MG63 (cell line): ENCODE data around the gene STRADA. TPM values are rescaled to one million over a fixed set of nuclear protein-coding genes. Genes with fewer than 3 reads are reported as not detected.

Experiments used
- DNase-seq: peaks from one replicate; pipeline ENCODE4 v3.0.0-alpha.2; 2020
- H3K27me3 ChIP-seq: fragments of 250-450 bp; sonication (Bioruptor Pico); 2 replicates; pipeline ENCODE4 v1.5.1; 2020; ENCODE audit warnings: mild to moderate bottlenecking, moderate library complexity
- H3K36me3 ChIP-seq: fragments of 250-450 bp; sonication (Bioruptor Pico); 2 replicates; pipeline ENCODE4 v1.5.1; 2020; ENCODE audit warnings: mild to moderate bottlenecking, moderate library complexity
- H3K4me3 ChIP-seq: fragments of 250-450 bp; sonication (Bioruptor Pico); 2 replicates; pipeline ENCODE4 v1.5.1; 2020; ENCODE audit warnings: mild to moderate bottlenecking, moderate library complexity
- H3K9me3 ChIP-seq: fragments of 250-450 bp; sonication (Bioruptor Pico); 2 replicates; pipeline ENCODE4 v1.5.1; 2020; ENCODE audit warnings: mild to moderate bottlenecking, moderate library complexity
- total RNA-seq: library from RNA; depleted of rRNA; stranded (reverse); fragments of >200 nt; shearing (Covaris generic); gene quantifications from 2 replicates; pipeline ENCODE4 v1.2.3, GENCODE V29; 2014; ENCODE audit warnings: low replicate concordance

STRADA gene
- total RNA-seq, 1 experiment from 2014 or later, result 18.7 TPM

GRCh38 chr17:63697341-63698286 lies 44.0 kb downstream of the STRADA start:
- no peak for DNase-seq
- Histone ChIP-seq H3K4me3 (no peak overlapping the region), H3K9me3 (no peaks in the 10 kb centered on the region), H3K36me3 (0 out of 2 replicates have a peak, but pooled peaks cover 7% of the 10 kb centered on the region), H3K27me3 (no peaks in the 10 kb centered on the region)

GRCh38 chr17:63696381-63696961 lies 45.1 kb downstream of the STRADA start:
- peaks cover 10% of the 10 kb centered on the region; the same call in 1 of the 2 replicates for H3K36me3 ChIP-seq
- H3K27me3 ChIP-seq, result no peaks in the 10 kb centered on the region
- H3K9me3 ChIP-seq, result no peaks in the 10 kb centered on the region
- no peak overlapping the region for H3K4me3 ChIP-seq
- DNase-seq, result peak; percentile 35

DNA sequence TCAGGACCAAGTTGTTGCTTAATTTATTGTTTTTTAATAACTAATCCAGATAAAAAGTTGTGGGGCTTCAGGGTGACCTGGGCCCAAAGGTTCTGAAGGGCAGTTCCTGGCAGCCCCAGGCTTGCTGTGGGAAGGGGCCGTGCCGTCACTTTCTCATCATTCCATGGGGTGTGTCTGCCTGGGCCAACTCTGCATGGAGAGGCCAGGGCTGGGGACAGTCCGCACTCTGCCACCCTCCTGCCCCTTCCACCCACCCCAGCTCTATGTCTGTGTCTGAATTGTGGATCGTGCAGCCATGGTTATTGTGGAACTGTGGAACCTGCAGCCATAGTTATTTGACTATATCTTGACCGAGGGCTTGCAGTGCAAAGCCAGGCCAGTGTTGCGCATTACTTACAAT lies 45.7 kb downstream of the STRADA start:
- H3K27me3 ChIP-seq, result no peaks in the 10 kb centered on the region
- no peak overlapping the region for H3K4me3 ChIP-seq
- peaks cover 11% of the 10 kb centered on the region; the same call in 1 of the 2 replicates for H3K36me3 ChIP-seq
- no peak for DNase-seq
- no peaks in the 10 kb centered on the region for H3K9me3 ChIP-seq

DNA sequence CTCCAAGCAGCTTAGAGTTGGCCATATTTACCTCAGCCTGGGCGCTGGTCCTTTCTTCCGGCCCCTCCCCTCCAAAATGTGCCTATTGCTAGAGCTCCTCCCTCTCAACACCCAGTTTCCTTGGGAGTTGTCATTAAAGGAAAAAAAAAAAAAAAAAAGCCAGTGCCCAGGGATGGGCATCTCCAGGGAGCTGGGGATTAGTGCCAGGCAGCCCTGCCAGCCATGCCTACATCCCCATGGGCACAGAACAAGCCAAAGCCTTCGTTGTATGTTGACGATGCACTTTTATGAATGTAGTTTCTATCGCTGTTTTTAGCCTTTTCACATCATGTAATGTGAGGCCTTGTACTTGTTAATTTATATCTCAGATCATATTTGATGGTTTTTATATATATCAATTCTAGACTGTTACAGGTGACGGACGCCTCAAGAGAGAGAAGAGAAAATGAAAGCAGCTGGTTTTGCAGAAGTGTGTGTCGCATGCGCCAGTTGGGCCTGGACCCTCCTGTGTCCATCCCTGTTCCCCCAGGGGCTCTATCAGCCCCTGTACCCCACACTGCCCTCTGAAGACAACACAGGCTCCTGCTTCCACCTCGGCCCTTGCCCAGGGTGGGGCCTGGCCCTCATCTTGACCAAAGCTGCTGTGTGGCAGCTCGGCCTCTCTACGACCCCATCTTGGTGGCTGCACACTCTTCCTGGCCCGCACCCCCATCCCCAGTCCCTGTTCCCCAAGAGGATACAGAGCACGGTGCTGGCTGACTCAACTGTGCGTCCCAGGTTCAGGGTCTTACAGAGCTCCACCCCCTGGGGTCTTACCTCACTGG lies 46.4 kb downstream of the STRADA start:
- H3K4me3 ChIP-seq, result no peak overlapping the region
- H3K36me3 ChIP-seq, result peaks cover 14% of the 10 kb centered on the region; the same call in 1 of the 2 replicates
- no peaks in the 10 kb centered on the region for H3K27me3 ChIP-seq
- H3K9me3 ChIP-seq, result no peaks in the 10 kb centered on the region
- no peak for DNase-seq

GRCh38 chr17:63694229-63694949 lies 47.2 kb downstream of the STRADA start:
- Histone ChIP-seq H3K36me3 (peaks cover 16% of the 10 kb centered on the region; the same call in 1 of the 2 replicates), H3K9me3 (no peaks in the 10 kb centered on the region)
- DNase-seq, result no peak

GRCh38 chr17:63693411-63694113 lies 48.0 kb downstream of the STRADA start:
- no peaks in the 10 kb centered on the region for H3K27me3 ChIP-seq
- DNase-seq, result no peak
- H3K4me3 ChIP-seq, result no peak overlapping the region
- peaks cover 17% of the 10 kb centered on the region for H3K36me3 ChIP-seq
- no peaks in the 10 kb centered on the region for H3K9me3 ChIP-seq

More at GRCh38 chr17:63694229-63694949, 47.2 kb downstream of the STRADA start:
- H3K27me3 ChIP-seq, result no peaks in the 10 kb centered on the region
- H3K4me3 ChIP-seq, result no peak overlapping the region

DNA sequence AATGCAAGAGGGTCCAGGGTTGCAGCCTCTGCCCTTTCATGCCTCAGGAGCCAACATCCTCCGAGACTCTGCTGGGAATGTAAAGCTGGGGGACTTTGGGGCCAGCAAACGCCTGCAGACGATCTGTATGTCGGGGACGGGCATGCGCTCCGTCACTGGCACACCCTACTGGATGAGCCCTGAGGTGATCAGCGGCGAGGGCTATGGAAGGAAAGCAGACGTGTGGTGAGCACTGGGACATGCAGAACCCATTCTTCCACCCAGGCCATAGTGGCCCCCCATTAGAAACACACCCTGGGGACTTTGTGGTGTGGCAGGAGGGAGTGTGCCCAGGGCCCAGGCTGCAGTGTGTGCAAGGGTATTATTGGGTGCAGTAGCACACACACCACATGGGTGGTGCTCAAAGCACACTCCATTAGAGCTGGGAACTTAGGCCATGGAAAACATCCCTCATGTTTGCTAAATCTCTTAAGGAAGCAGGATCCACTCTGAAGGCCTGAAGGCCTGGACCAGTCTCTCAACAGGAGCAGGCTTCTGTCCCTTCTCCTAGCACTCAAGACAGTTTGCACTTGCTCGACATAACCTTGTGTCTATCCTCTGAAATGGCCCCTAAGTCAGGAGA lies 49.3 kb downstream of the STRADA start:
- DNase-seq, result no peak
- Histone ChIP-seq H3K27me3 (no peaks in the 10 kb centered on the region), H3K36me3 (peaks cover 20% of the 10 kb centered on the region), H3K4me3 (no peak overlapping the region), H3K9me3 (no peaks in the 10 kb centered on the region)

DNA sequence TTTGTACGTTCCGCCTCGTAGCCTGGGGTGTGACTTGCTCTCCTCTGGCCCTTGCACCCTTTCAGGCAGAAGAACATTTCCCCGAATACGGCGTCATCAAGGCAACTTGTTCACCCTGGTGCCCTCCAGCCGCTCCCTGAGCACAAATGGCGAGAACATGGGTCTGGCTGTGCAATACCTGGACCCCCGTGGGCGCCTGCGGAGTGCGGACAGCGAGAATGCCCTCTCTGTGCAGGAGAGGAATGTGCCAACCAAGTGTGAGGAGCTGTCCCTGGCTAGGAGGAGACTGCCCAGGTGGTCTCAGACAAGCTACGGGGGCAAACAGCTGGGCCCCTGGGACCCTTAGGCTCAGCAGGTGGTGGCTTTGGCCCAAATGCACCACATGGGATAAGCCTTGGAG lies 52.1 kb downstream of the STRADA start:
- no peak for DNase-seq
- Histone ChIP-seq H3K9me3 (no peaks in the 10 kb centered on the region), H3K27me3 (no peaks in the 10 kb centered on the region), H3K4me3 (no peak overlapping the region), H3K36me3 (peaks cover 26% of the 10 kb centered on the region)

DNA sequence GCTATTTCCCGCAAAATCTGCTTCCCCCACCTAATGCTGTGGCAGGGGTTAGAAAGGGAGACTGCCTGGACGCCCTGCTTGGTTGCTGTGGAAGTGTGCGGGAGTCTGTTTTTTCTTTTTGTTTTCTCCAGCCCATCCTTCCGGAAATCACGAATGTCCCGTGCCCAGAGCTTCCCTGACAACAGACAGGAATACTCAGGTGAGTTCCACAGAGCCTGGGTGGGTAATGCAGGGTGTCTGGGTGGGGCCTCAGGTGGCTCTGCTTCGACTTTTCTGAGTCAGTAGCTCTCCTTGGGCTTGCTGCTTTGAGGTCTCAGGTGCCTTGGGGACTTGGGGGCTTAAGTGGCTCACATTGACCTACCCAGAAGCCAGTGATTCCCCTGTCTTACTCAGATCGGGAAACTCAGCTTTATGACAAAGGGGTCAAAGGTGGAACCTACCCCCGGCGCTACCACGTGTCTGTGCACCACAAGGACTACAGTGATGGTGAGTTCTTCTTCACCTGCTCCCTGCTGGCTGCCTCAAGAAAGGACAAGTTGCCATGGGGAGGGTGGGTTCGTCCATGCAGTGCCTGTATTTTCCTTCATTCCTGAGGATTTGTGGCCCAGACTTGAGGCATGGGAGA lies 53.1 kb downstream of the STRADA start:
- no peak for DNase-seq
- Histone ChIP-seq H3K27me3 (no peaks in the 10 kb centered on the region), H3K9me3 (no peaks in the 10 kb centered on the region), H3K36me3 (peaks cover 30% of the 10 kb centered on the region), H3K4me3 (no peak overlapping the region)

- Histone ChIP-seq H3K27me3 (no peaks in the 10 kb centered on the region), H3K9me3 (no peaks in the 10 kb centered on the region), H3K4me3 (no peak overlapping the region), H3K36me3 (peaks cover 29% of the 10 kb centered on the region)
- DNase-seq, result peak; percentile 57
Observed at GRCh38 chr17:63686138-63686685, 55.4 kb downstream of the STRADA start.

DNA sequence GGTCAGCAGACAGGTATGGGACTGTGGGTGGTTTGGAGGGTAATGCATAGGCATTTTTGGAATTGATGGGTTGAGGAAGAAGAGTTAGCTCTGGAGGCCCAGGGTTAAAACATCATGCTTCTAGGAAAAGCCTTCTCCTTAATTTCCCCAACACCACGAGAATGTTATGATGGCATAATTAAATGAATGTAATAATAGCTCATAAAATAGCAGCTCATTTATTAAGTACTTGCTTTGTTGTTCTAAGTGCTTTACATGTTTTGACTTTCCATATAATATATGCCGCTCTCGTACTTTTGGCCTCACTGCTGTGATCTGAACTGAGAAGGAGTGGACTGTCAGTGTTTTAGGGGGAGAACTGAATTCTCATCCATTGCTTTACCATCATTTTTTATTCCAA lies 56.0 kb downstream of the STRADA start:
- Histone ChIP-seq H3K27me3 (no peaks in the 10 kb centered on the region), H3K9me3 (no peaks in the 10 kb centered on the region), H3K36me3 (peaks cover 29% of the 10 kb centered on the region), H3K4me3 (no peak overlapping the region)
- DNase-seq, result no peak

DNA sequence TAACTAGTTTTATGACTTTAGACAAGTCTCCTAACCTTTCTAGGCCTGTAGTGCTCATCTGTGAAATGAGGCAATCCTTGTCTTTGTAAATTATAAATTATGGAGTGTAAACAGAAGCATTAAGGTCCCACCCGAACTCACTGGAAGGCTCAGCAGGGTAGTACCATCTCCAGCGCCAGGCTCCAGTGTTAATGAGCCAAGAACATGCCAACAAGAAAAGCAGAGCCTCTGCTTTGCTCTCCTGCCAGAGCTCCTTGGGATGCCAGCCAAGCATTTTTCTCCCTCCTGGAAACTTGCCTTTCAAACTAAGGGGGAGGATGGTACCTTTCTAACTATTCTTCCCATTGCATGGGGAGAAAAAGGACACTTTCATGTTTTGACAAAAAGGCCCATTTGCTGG lies 56.6 kb downstream of the STRADA start:
- peak; percentile 84 for DNase-seq
- H3K9me3 ChIP-seq, result no peaks in the 10 kb centered on the region
- no peak overlapping the region for H3K4me3 ChIP-seq
- H3K36me3 ChIP-seq, result peaks cover 25% of the 10 kb centered on the region
- no peaks in the 10 kb centered on the region for H3K27me3 ChIP-seq

GRCh38 chr17:63682981-63683380 lies 58.6 kb downstream of the STRADA start:
- Histone ChIP-seq H3K4me3 (no peak overlapping the region), H3K9me3 (no peaks in the 10 kb centered on the region), H3K36me3 (peaks cover 20% of the 10 kb centered on the region), H3K27me3 (no peaks in the 10 kb centered on the region)
- no peak for DNase-seq

DNA sequence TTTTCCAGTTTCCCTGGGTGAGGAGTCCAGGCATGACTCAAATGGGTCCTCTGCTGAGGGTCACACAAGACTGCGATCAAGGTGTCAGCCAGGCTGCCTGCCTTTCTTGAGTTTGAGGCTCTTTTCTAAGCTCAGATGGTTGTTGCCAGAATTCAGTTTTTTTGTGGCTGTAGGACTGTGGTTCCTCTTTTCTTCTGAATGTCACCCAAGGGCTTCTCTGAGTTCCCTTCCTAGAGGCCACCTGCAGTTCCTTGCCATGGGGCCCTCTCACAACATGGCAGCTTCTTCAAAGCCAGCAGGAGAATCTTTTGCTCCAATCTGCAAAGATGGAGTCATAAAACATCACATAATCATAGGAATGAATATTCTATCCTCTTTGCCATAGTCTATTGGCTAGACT lies 59.2 kb downstream of the STRADA start:
- peaks cover 20% of the 10 kb centered on the region for H3K36me3 ChIP-seq
- no peaks in the 10 kb centered on the region for H3K27me3 ChIP-seq
- no peak for DNase-seq
- no peak overlapping the region for H3K4me3 ChIP-seq
- no peaks in the 10 kb centered on the region for H3K9me3 ChIP-seq

DNA sequence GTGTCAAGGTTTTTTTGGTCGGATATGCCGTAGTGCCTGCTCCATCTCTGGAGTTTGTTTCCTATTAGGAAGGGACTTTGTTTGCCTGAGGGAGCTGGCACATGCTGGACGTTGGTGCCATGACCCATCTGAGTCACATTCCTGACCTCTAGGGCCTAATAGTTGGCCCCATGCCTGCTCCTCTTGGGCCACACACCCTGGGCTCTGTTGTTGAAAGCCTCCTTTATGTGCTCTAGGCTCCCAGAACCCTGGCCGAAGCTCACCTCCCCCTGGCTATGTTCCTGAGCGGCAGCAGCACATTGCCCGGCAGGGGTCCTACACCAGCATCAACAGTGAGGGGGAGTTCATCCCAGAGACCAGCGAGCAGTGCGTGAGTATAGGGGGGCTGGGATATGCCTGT lies 60.1 kb downstream of the STRADA start:
- Histone ChIP-seq H3K9me3 (no peaks in the 10 kb centered on the region), H3K36me3 (peaks cover 20% of the 10 kb centered on the region), H3K27me3 (no peaks in the 10 kb centered on the region), H3K4me3 (no peak overlapping the region)
- DNase-seq, result peak; percentile 53
